GM12872 (cell line): Measurements from ENCODE around the gene IL20.

Source experiments
- CTCF ChIP-seq: IDR thresholded peaks from 3 replicates; pipeline ENCODE4 v1.5.1; 2011; ENCODE audit warnings: low read depth, mild to moderate bottlenecking, low read length, moderate library complexity; ENCODE audit not compliant: insufficient read depth

Gene IL20

GRCh38 chr1:206892351-206892984, 27.0 kb downstream of the IL20 start:
- no peak for TF ChIP-seq CTCF

GRCh38 chr1:206893380-206893779, 28.0 kb downstream of the IL20 start:
- no peak for TF ChIP-seq CTCF

- TF ChIP-seq CTCF: no peak
These were observed 29.9 kb downstream of the IL20 start for GRCh38 chr1:206895325-206895724.

- TF ChIP-seq CTCF: no peak
These were observed 30.4 kb downstream of the IL20 start for GRCh38 chr1:206895837-206896242.

GRCh38 chr1:206896261-206896660, 30.8 kb downstream of the IL20 start:
- TF ChIP-seq CTCF: no peak

GRCh38 chr1:206897175-206897574, 31.8 kb downstream of the IL20 start, which contains the start of gene IL24:
Gene IL24 (plus strand): TSS chr1:206897443. CDS start chr1:206897833, 390 bp downstream.
- no peak for TF ChIP-seq CTCF

GRCh38 chr1:206898089-206898914, 32.9 kb downstream of the IL20 start:
- TF ChIP-seq CTCF: no peak
